ENCODE measurements around the gene SPA17. TPM values are rescaled to one million over a fixed set of nuclear protein-coding genes. Genes with fewer than 3 reads are reported as not detected.

The SPA17 gene
- total RNA-seq, 1 donor from 2014 or later, result 3.0 TPM

DNA sequence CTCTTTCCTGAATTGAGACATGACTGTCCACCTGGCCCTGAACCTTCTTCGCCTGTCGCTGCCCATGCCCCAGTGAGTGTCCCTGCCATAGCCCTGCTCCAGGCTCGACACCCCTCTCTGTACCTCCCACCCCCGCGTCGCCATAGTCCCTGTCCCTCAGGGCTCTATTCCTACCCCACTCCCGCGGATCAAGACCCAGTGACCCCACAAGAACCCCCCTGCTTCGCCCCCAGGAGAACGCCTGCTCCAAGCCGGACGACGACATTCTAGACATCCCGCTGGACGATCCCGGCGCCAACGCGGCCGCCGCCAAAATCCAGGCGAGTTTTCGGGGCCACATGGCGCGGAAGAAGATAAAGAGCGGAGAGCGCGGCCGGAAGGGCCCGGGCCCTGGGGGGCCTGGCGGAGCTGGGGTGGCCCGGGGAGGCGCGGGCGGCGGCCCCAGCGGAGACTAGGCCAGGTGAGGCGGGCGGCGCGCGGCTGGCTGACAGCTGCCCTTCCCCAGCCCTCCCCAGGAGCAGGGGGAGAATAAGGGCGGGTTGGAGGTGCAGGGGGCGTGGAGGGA is 71.6 kb downstream of the SPA17 start:
- no peaks in the 10 kb centered on the region for H3K9me3 ChIP-seq (replicated peaks)
- peak overlapping the region; percentile 66 for H3K4me3 ChIP-seq
- intact Hi-C loops (cut with micrococcal nuclease), result no loop called here
- no peak overlapping the region for H3K27ac ChIP-seq (replicated peaks)
- peaks cover 99% of the 10 kb centered on the region for H3K27me3 ChIP-seq (ENCODE audit: low read depth)
- DNase-seq, result no peak
- TF ChIP-seq, protein P1, sequence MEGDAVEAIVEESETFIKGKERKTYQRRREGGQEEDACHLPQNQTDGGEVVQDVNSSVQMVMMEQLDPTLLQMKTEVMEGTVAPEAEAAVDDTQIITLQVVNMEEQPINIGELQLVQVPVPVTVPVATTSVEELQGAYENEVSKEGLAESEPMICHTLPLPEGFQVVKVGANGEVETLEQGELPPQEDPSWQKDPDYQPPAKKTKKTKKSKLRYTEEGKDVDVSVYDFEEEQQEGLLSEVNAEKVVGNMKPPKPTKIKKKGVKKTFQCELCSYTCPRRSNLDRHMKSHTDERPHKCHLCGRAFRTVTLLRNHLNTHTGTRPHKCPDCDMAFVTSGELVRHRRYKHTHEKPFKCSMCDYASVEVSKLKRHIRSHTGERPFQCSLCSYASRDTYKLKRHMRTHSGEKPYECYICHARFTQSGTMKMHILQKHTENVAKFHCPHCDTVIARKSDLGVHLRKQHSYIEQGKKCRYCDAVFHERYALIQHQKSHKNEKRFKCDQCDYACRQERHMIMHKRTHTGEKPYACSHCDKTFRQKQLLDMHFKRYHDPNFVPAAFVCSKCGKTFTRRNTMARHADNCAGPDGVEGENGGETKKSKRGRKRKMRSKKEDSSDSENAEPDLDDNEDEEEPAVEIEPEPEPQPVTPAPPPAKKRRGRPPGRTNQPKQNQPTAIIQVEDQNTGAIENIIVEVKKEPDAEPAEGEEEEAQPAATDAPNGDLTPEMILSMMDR (IDR thresholded peaks at IDR 0.05; ENCODE audit: borderline replicate concordance), result no peak
- peaks cover 56% of the 10 kb centered on the region for H3K4me1 ChIP-seq
- H3K36me3 ChIP-seq, result no peaks in the 10 kb centered on the region

DNA sequence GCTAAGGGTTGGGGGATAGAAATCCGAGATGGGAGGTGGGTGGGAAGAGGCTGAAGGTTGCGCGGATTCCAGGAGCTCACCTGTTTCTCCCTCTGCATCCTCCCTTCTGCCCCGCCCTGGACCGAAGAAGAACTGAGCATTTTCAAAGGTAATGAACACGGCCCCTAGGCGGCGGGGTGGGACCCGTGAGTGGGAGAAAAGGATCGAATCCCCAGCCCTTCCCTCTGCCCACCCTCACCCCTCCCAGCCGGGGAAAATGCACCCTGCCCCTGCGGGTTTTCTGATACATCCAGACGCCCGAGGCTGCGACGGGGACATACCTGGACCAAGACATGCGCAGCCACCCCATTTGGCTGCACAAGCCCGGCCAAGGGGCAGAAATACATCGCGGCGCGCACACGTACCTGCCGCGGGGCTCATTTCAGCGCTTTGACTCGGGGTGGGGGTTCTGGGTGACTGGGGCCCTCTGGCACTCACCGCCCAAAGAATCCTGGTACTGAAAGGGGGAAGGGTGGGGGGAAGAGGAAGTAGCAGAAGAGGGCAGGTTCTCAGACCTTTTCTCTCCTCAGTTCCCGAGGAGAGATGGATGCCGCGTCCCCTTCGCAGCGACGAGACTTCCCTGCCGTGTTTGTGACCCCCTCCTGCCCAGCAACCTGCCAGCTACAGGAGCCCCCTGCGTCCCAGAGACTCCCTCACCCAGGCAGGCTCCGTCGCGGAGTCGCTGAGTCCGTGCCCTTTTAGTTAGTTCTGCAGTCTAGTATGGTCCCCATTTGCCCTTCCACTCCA is 72.3 kb downstream of the SPA17 start:
- Histone ChIP-seq H3K27ac (replicated peaks) (peak overlapping the region; percentile 78), H3K9me3 (replicated peaks) (no peaks in the 10 kb centered on the region), H3K36me3 (no peaks in the 10 kb centered on the region), H3K4me1 (peaks cover 56% of the 10 kb centered on the region), H3K27me3 (ENCODE audit: low read depth) (peaks cover 100% of the 10 kb centered on the region), H3K4me3 (peak overlapping the region; percentile 66)
- TF ChIP-seq, protein P1 (IDR thresholded peaks at IDR 0.05; ENCODE audit: borderline replicate concordance), result no peak
- no peak for DNase-seq
- intact Hi-C loops (cut with micrococcal nuclease), result no loop called here

GRCh38 chr11:124746621-124747243 is 73.0 kb downstream of the SPA17 start:
- TF ChIP-seq, protein P1 (IDR thresholded peaks at IDR 0.05; ENCODE audit: borderline replicate concordance), result peak; percentile 41
- peaks cover 100% of the 10 kb centered on the region for H3K27me3 ChIP-seq (ENCODE audit: low read depth)
- peak overlapping the region; percentile 78 for H3K27ac ChIP-seq (replicated peaks)
- intact Hi-C loops (cut with micrococcal nuclease), result no loop called here
- DNase-seq, result peak; percentile 70
- H3K4me1 ChIP-seq, result peaks cover 63% of the 10 kb centered on the region
- no peaks in the 10 kb centered on the region for H3K36me3 ChIP-seq
- peak overlapping the region; percentile 66 for H3K4me3 ChIP-seq
- no peaks in the 10 kb centered on the region for H3K9me3 ChIP-seq (replicated peaks)

Other genes starting within 250 kb of the SPA17 start
- not detected for gene OR8B4, start 249.0 kb upstream of the SPA17 start, total RNA-seq
- gene OR8B8, start 228.2 kb upstream of the SPA17 start, total RNA-seq, result not detected
- gene OR8B12, start 130.2 kb upstream of the SPA17 start, total RNA-seq, result not detected
- gene OR8A1, start 103.9 kb upstream of the SPA17 start, total RNA-seq, result not detected
- not detected for gene PANX3, start 62.5 kb upstream of the SPA17 start, total RNA-seq
- 23.3 TPM for gene TBRG1, start 51.0 kb upstream of the SPA17 start, total RNA-seq
- gene SIAE, start 165 bp upstream of the SPA17 start, total RNA-seq, result 68.8 TPM
- 5.0 TPM for gene NRGN, start 66.0 kb downstream of the SPA17 start, total RNA-seq
- 1.2 TPM for gene VSIG2, start 78.4 kb downstream of the SPA17 start, total RNA-seq
- gene ESAM, start 88.4 kb downstream of the SPA17 start, total RNA-seq, result 40.0 TPM
- gene MSANTD2, start 126.5 kb downstream of the SPA17 start, total RNA-seq, result 2.7 TPM
- gene ROBO3, start 191.5 kb downstream of the SPA17 start, total RNA-seq, result 3.9 TPM
- 20.7 TPM for gene ROBO4, start 224.0 kb downstream of the SPA17 start, total RNA-seq
- not detected for gene HEPN1, start 245.3 kb downstream of the SPA17 start, total RNA-seq